Fibroblast of villous mesenchyme (primary cell): Measurements from ENCODE around the gene LGALS8. TPM values are rescaled to one million over a fixed set of nuclear protein-coding genes. Genes with fewer than 3 reads are reported as not detected.
A peak's percentile ranks its signal among the peaks of the same experiment; 100 is the strongest.

Source experiments
- DNase-seq: peaks from one replicate; pipeline ENCODE4 v3.0.0-alpha.2; 2010; ENCODE audit warnings: low read depth
- H3K4me3 ChIP-seq: 2 replicates; pipeline ENCODE4 v1.5.1; 2011; ENCODE audit warnings: low read depth, mild to moderate bottlenecking, low read length
- total RNA-seq: library from RNA; depleted of rRNA; stranded (reverse); fragments of >200 nt; gene quantifications from 2 replicates; pipeline ENCODE4 v1.2.3, GENCODE V29; 2012
- TF ChIP-seq, protein P1 (sequence below): IDR thresholded peaks from 2 replicates; pipeline ENCODE4 v1.5.1; 2012; ENCODE audit warnings: low read depth, mild to moderate bottlenecking, low read length; ENCODE audit not compliant: insufficient read depth

LGALS8 gene
- total RNA-seq, 1 donor = 47.1 TPM

DNA sequence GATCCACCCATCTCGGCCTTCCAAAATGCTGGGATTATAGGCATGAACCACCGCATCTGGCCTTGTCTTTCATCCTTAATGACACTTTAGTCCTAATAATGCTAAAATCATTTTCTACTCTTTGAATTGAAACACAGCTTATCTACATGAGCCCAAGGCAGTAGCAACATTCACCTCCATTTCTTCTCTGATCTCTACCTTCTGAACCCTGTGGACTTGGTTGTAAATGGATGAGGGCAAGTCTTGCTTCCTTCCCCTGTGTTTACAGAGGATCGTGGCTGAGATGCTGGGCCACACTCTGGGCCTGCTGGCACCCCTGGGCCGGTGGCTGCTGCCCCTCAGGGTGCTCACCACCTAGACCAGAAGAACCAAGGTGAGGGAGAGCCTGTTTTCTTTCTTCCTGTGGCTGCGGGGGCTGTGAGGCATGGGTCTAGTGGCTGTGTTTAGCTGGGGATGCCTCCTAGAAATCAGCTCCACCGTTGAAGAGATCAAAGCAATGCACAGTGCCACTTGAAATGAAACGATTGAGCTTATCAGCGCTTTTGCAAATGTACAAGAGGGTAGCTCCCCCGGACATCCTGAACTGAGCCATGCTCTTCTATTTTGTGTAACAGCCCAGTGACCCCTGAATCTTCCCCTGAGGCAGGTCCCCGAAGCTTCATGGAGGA, 32.2 kb upstream of the LGALS8 start:
- no peak for DNase-seq
- TF ChIP-seq, protein P1, sequence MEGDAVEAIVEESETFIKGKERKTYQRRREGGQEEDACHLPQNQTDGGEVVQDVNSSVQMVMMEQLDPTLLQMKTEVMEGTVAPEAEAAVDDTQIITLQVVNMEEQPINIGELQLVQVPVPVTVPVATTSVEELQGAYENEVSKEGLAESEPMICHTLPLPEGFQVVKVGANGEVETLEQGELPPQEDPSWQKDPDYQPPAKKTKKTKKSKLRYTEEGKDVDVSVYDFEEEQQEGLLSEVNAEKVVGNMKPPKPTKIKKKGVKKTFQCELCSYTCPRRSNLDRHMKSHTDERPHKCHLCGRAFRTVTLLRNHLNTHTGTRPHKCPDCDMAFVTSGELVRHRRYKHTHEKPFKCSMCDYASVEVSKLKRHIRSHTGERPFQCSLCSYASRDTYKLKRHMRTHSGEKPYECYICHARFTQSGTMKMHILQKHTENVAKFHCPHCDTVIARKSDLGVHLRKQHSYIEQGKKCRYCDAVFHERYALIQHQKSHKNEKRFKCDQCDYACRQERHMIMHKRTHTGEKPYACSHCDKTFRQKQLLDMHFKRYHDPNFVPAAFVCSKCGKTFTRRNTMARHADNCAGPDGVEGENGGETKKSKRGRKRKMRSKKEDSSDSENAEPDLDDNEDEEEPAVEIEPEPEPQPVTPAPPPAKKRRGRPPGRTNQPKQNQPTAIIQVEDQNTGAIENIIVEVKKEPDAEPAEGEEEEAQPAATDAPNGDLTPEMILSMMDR = no peak
- H3K4me3 ChIP-seq = no peak overlapping the region

DNA sequence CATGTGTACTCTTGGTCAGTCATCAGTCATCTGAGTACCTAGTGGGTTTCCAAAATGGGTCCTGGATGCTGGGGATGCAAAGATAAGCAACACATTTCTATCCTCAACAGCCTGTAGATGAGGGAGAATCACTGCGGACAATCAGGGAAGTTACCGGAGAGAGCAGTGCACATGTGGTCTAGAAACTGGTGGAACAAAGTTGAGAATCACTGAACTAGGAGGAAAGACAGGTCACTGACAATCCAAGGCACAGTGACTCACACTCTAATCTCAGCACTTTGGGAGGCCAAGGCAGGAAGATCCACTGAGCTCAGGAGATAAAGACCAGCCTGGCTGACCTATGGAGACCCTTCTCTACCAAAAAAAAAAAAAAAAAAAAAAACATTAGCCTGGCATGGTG, 31.4 kb upstream of the LGALS8 start:
- TF ChIP-seq, protein P1 = no peak
- no peak for DNase-seq
- no peak overlapping the region for H3K4me3 ChIP-seq

DNA sequence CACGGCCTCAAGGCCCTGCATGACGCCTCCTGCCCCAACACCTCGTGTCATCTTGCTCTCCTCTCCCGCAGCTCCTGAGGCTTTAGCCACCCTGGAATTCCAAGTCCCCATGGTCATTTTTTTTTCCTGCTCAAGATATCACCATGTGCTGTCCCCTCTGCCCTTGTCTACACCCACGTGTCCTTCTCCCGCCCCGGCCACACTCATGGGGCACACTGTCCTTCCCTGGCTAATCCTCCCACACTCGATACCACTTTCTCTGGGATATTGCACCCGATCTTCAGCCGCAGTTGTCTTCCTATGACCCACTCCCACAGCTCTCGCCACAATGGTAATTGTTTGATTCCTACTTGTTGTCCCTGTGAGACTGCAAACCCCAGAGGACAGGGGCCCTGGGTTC, 29.7 kb upstream of the LGALS8 start:
- H3K4me3 ChIP-seq = no peak overlapping the region
- DNase-seq = no peak
- TF ChIP-seq, protein P1 = no peak

DNA sequence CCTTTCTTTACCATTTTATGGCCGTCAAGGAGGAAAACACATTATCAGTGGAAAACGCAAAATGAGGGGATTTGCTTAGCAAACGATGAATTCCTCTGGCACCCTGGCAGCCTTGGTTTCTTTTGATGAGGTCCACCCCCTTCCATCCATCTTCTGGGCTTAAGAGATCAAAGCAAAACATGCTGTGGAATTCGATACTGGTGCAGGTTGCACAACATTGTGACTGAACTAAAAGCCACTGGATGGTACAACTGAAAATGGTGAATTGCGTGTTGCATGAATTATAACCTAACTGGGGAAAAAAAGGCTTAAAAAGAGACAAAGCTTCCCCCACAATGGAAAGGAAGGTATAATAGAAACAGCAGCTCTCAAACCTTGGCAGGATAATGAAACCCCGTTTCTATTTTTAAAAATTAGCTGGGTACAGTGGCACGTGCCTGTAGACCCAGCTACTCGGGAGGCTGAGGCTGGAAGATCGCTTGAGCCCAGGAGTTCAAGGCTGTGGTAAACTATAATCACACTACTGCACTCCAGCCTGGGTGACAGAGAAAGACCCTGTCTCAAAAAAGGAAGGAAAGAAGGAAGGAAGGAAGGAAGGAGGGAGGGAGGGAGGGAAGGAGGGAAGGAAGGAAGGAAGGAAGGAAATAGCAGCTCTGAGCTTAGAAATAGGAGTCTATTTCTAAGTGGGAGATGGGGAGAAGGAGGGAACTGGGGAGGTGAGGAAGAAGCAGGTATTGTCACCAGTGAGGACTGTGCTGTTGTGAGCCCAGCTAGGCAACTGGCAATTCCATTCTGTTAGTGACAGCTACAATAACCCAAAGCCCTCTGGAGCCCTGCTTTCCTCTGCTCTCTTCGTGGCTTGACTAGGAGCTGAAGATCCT, 29.0 kb upstream of the LGALS8 start:
- H3K4me3 ChIP-seq = no peak overlapping the region
- DNase-seq = peak; percentile 24
- TF ChIP-seq, protein P1 = no peak

DNA sequence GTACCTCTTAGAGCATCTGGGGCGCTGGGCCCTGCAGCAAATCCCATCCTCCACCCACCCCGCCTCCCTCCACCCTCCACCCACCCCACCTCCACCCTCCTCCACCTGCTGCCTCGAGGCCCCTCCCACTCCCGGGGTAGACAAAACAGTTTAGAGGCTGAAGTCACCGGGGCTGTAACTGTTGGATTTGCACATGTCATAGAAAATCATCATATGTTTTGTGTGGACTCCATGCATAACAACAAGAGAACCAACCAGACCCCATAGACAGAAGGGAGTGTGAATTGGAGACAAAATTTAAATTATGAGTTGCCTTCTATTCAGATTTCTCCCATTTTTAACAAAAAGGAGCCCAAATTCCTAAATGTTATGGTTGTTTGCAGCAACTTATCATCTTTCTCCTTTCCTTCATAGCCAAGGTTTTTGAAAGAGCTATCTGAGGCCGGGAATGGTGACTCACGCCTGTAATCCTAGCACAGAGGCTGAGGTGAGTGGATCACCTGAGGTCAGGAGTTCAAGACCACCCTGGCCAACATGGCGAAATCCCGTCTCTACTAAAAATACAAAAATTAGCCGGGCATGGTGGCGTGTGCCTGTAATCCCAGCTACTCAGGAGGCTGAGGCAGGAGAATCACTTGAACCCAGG, 28.2 kb upstream of the LGALS8 start:
- no peak overlapping the region for H3K4me3 ChIP-seq
- DNase-seq = peak; percentile 45
- TF ChIP-seq, protein P1 = no peak

DNA sequence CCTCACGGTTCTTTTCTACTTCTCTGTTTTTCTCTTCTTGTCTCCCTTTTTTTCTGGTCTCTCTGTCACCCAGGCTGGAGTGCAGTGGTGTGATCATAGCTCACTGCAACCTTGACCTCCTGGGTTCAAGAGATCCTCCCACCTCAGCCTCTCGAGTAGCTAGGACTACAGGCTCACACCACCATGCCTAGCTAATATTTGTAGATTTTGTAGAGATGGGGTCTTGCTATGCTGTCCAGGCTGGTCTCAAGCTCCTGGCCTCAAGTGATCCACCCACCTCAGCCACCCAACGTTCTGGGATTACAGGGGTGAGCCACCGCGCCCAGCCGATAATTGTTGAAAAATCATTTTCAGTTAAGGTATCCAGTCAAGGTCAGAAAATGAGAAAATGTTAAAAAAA, 25.9 kb upstream of the LGALS8 start:
- no peak for DNase-seq
- H3K4me3 ChIP-seq = no peak overlapping the region
- TF ChIP-seq, protein P1 = no peak
